H1 (cell line): ENCODE measurements around the gene ZNF750. TPM values are rescaled to one million over a fixed set of nuclear protein-coding genes. Genes with fewer than 3 reads are reported as not detected.

Experiments
- CTCF ChIA-PET: fragments of 300-600 bp; sonication (Branson Sonifier 250); formaldehyde crosslinking; loops from one replicate; lab custom pipeline; 2021; ENCODE audit not compliant: partially characterized antibody; lab: Charles Lee
- POLR2A ChIA-PET: fragments of 300-600 bp; sonication (Branson Sonifier 250); formaldehyde crosslinking; loops from one replicate; lab custom pipeline; 2021; ENCODE audit warnings: inconsistent platforms; ENCODE audit not compliant: partially characterized antibody; lab: Charles Lee
- DNase-seq, 2 experiments: peaks; one replicate each; pipeline versions ENCODE4 v3.0.0 to v3.0.0-alpha.2; 2010 to 2022; ENCODE audit warnings: low spot score in 2 of 2, low read depth in 1 of 2, mixed read lengths in 1 of 2
- FAIRE-seq: peaks from 2 replicates; lab custom pipeline; 2011; peaks lifted over from hg19 to GRCh38; lab: Jason Lieb, UNC
- H2AFZ ChIP-seq: 2 replicates; pipeline ENCODE4 v1.8.1; 2012; ENCODE audit warnings: low read length, inconsistent platforms
- H2AK5ac ChIP-seq: 2 replicates; pipeline ENCODE4 v1.6.1; 2013; ENCODE audit warnings: low read depth, low read length
- H2BK120ac ChIP-seq: replicated peaks from 2 replicates; pipeline ENCODE3; 2013; ENCODE audit warnings: low read depth, low read length, inconsistent platforms
- H2BK12ac ChIP-seq: 2 replicates; pipeline ENCODE4 v1.6.1; 2013; ENCODE audit warnings: low read depth, low read length
- H2BK15ac ChIP-seq: 2 replicates; pipeline ENCODE4 v1.6.1; 2013; ENCODE audit warnings: low read length
- H2BK20ac ChIP-seq: 2 replicates; pipeline ENCODE4 v1.6.1; 2013; ENCODE audit warnings: low read length
- H2BK5ac ChIP-seq: 2 replicates; pipeline ENCODE4 v1.6.1; 2013; ENCODE audit warnings: low read depth, low read length
- H3K14ac ChIP-seq: 2 replicates; pipeline ENCODE4 v1.6.1; 2013; ENCODE audit warnings: inconsistent platforms; ENCODE audit not compliant: insufficient read length
- H3K18ac ChIP-seq: 2 replicates; pipeline ENCODE4 v1.6.1; 2013; ENCODE audit warnings: low read length; ENCODE audit errors: extremely low read depth
- H3K23ac ChIP-seq: 2 replicates; pipeline ENCODE4 v1.6.1; 2013; ENCODE audit warnings: inconsistent platforms; ENCODE audit not compliant: insufficient read length
- H3K23me2 ChIP-seq: 2 replicates; pipeline ENCODE4 v1.6.1; 2013; ENCODE audit warnings: low read depth, low read length
- H3K27ac ChIP-seq: 2 replicates; pipeline ENCODE4 v1.6.1; 2011; ENCODE audit warnings: low read depth, low read length, inconsistent platforms
- H3K27me3 ChIP-seq, 4 experiments: replicated peaks in 1 of 4; 1 replicate in 1 of 4; 2 replicates in 3 of 4; pipeline versions ENCODE4 v1.6.1 to v1.8.1; 2011 to 2013; ENCODE audit warnings: low read length in 3 of 4, mild to moderate bottlenecking in 3 of 4, inconsistent platforms in 2 of 4, mixed read lengths in 2 of 4, moderate library complexity in 1 of 4; ENCODE audit not compliant: control insufficient read depth in 3 of 4, insufficient read depth in 3 of 4; ENCODE audit errors: extremely low read depth in 1 of 4
- H3K36me3 ChIP-seq, 4 experiments: 2 replicates each; pipeline versions ENCODE4 v1.6.1 to v1.8.1; 2011 to 2013; ENCODE audit warnings: mild to moderate bottlenecking in 4 of 4, low read length in 3 of 4, moderate library complexity in 2 of 4, control low read depth in 1 of 4, inconsistent platforms in 1 of 4; ENCODE audit not compliant: insufficient read depth in 4 of 4, control insufficient read depth in 2 of 4
- H3K4ac ChIP-seq: replicated peaks from 2 replicates; pipeline ENCODE3; 2013; ENCODE audit warnings: low read length, low read depth, mixed read lengths, inconsistent platforms; ENCODE audit not compliant: insufficient read length
- H3K4me1 ChIP-seq, 4 experiments: replicated peaks in 1 of 4; 1 replicate in 1 of 4; 2 replicates in 3 of 4; pipeline versions ENCODE4 v1.6.1 to v1.8.1; 2011 to 2013; ENCODE audit warnings: low read length in 3 of 4, inconsistent platforms in 2 of 4, mixed read lengths in 1 of 4; ENCODE audit not compliant: insufficient read depth in 4 of 4, control insufficient read depth in 3 of 4
- H3K4me2 ChIP-seq, 2 experiments: 2 replicates each; pipeline versions ENCODE4 v1.6.1 to v1.8.1; 2011 to 2013; ENCODE audit warnings: low read depth in 2 of 2, low read length in 2 of 2, control low read depth in 1 of 2, inconsistent platforms in 1 of 2, mild to moderate bottlenecking in 1 of 2; ENCODE audit not compliant: insufficient read depth in 1 of 2
- H3K4me3 ChIP-seq, 4 experiments: fragments of 200-600, 300-600 bp in 1 of 4; sonication (generic), shearing (Covaris generic), sonication (Bioruptor Twin) in 1 of 4; 2 replicates each; pipeline versions ENCODE4 v1.5.1 to v1.8.1; 2011 to 2016; ENCODE audit warnings: low read length in 4 of 4, low read depth in 3 of 4, control low read depth in 2 of 4, inconsistent platforms in 2 of 4, mild to moderate bottlenecking in 2 of 4, mixed read lengths in 1 of 4, moderate library complexity in 1 of 4; ENCODE audit not compliant: insufficient read depth in 2 of 4; ENCODE audit errors: extremely low read depth in 1 of 4
- H3K56ac ChIP-seq: replicated peaks from 2 replicates; pipeline ENCODE3; 2013; ENCODE audit warnings: low read depth, mild to moderate bottlenecking, mixed read lengths, low read length, inconsistent platforms; ENCODE audit not compliant: insufficient read length
- H3K79me1 ChIP-seq: 2 replicates; pipeline ENCODE4 v1.6.1; 2013; ENCODE audit warnings: low read depth, low read length, control low read depth
- H3K79me2 ChIP-seq, 2 experiments: 2 replicates each; pipeline versions ENCODE4 v1.6.1 to v1.8.1; 2012 to 2013; ENCODE audit warnings: low read length in 2 of 2, mild to moderate bottlenecking in 2 of 2, inconsistent platforms in 1 of 2; ENCODE audit not compliant: insufficient read depth in 2 of 2, control insufficient read depth in 1 of 2
- H3K9ac ChIP-seq, 4 experiments: replicated peaks in 1 of 4; 1 replicate in 1 of 4; 2 replicates in 3 of 4; pipeline versions ENCODE4 v1.6.1 to v1.8.1; 2011 to 2013; ENCODE audit warnings: low read depth in 3 of 4, low read length in 3 of 4, control low read depth in 2 of 4, mild to moderate bottlenecking in 2 of 4, moderate library complexity in 2 of 4, inconsistent platforms in 1 of 4; ENCODE audit errors: extremely low read depth in 1 of 4
- H3K9me3 ChIP-seq, 2 experiments: 2 replicates each; pipeline versions ENCODE4 v1.6.1 to v1.8.1; 2012 to 2013; ENCODE audit warnings: mild to moderate bottlenecking in 2 of 2, moderate library complexity in 2 of 2, control low read depth in 1 of 2, inconsistent platforms in 1 of 2, low read depth in 1 of 2, low read length in 1 of 2, mixed read lengths in 1 of 2; ENCODE audit not compliant: insufficient read depth in 2 of 2
- H4K20me1 ChIP-seq, 2 experiments: replicated peaks in 1 of 2; 2 replicates each; pipeline versions ENCODE3 to v1.8.1; 2011 to 2013; ENCODE audit warnings: inconsistent platforms in 2 of 2, low read length in 2 of 2, mild to moderate bottlenecking in 1 of 2; ENCODE audit not compliant: insufficient read depth in 2 of 2, control insufficient read depth in 1 of 2
- H4K5ac ChIP-seq: 2 replicates; pipeline ENCODE4 v1.6.1; 2013; ENCODE audit warnings: low read length, low read depth, mixed read lengths, inconsistent platforms; ENCODE audit not compliant: insufficient read length
- H4K8ac ChIP-seq: 2 replicates; pipeline ENCODE4 v1.8.0; 2013; ENCODE audit warnings: mild to moderate bottlenecking, moderate library complexity, low read length, inconsistent platforms; ENCODE audit not compliant: insufficient read depth; ENCODE audit errors: extremely low read depth
- H4K91ac ChIP-seq: replicated peaks from 2 replicates; pipeline ENCODE3; 2013; ENCODE audit warnings: low read length, mixed read lengths, inconsistent platforms; ENCODE audit not compliant: insufficient read length
- KDM5A ChIP-seq: fragments of 200-600 bp; IDR thresholded peaks from 2 replicates; pipeline ENCODE4 v1.7.1; 2012; ENCODE audit warnings: mild to moderate bottlenecking, low read length, inconsistent platforms, mixed read lengths
- RNF2 ChIP-seq: fragments of 200-900, 300-1000 bp; sonication (generic); IDR thresholded peaks from 2 replicates; pipeline ENCODE4 v1.7.1; 2016; ENCODE audit warnings: borderline replicate concordance, low read depth, mild to moderate bottlenecking, antibody characterized with exemption, low read length; ENCODE audit not compliant: poor library complexity, severe bottlenecking; ENCODE audit errors: missing control alignments
- TEAD4 ChIP-seq: IDR thresholded peaks from 2 replicates; pipeline ENCODE4 v1.6.1; 2012; ENCODE audit warnings: low read depth, low read length, inconsistent platforms, mixed read lengths
- WGBS, 2 experiments: shearing (Covaris generic) in 1 of 2; methylation state at CpG; one replicate each; pipeline versions ENCODE4 v1.1.6 to v1.1.7; 2013 to 2015; ENCODE audit warnings: low lambda C conversion rate in 2 of 2, mixed read lengths in 2 of 2, inconsistent platforms in 1 of 2, low coverage in 1 of 2, missing lambda C conversion rate in 1 of 2; ENCODE audit not compliant: insufficient replicate concordance in 2 of 2, insufficient coverage in 1 of 2, insufficient read length in 1 of 2; ENCODE audit errors: extremely low coverage in 1 of 2, missing lambda C conversion rate in 1 of 2; 5-methylcytosine and 5-hydroxymethylcytosine counted together
- polyA plus RNA-seq, 7 experiments: library from polyadenylated mRNA; depleted of rRNA in 3 of 7; stranded (reverse) in 5 of 7; unstranded in 2 of 7; fragments of >200 nt in 5 of 7; fragments of 200-250 nt in 2 of 7; gene quantifications; 1 replicate in 5 of 7; 2 replicates in 1 of 7; 4 replicates in 1 of 7; pipeline versions ENCODE4 v1.2.1 to v1.2.3, GENCODE V29; 2011 to 2013; ENCODE audit warnings: missing spikeins in 2 of 7, mixed read lengths in 2 of 7
- total RNA-seq: library from RNA; stranded (reverse); fragmentation: NEBNext Ultra II Directional; extraction: Animal tissue kit (Norgen Biotek cat#: 25700); gene quantifications from 2 replicates; pipeline ENCODE4 v1.2.1, GENCODE V29; 2021

Gene ZNF750
- total and polyA plus RNA-seq, 2 of the 8 experiments (the other 6 are each of a cell fraction or from before 2014, with no cell fraction given), result not detected

GRCh38 chr17:82832881-82833475 lies 6.8 kb downstream of the ZNF750 start:
- Histone ChIP-seq H2BK15ac (no peak overlapping the region), H4K20me1 (peaks cover 7 to 11% of the 10 kb centered on the region in 2 experiments), H3K56ac (no peak overlapping the region), H2BK12ac (no peak overlapping the region), H3K9me3 (no peaks in the 10 kb centered on the region), H3K23me2 (no peaks in the 10 kb centered on the region), H2BK120ac (no peak overlapping the region), H3K4me3 (no peak overlapping the region), H3K79me2 (peaks cover 0 to 4% of the 10 kb centered on the region in 2 experiments; a peak in 1 of 4 replicates), H3K27ac (no peak overlapping the region), H3K4me2 (no peak overlapping the region), H3K14ac (no peak overlapping the region), H3K9ac (no peak overlapping the region), H2BK5ac (no peak overlapping the region; the same call in 1 of the 2 replicates), H3K27me3 (no peaks in the 10 kb centered on the region), H3K79me1 (peaks cover under 1% of the 10 kb centered on the region), H2BK20ac (no peak overlapping the region), H4K5ac (no peak overlapping the region), H3K4ac (no peak overlapping the region), H2AK5ac (no peak overlapping the region), H3K36me3 (peaks cover 0 to 15% (median 8%) of the 10 kb centered on the region in 4 experiments; a peak in 5 of 8 replicates), H3K4me1 (peaks cover 0 to 8% (median 2%) of the 10 kb centered on the region in 4 experiments; a peak in 4 of 7 replicates), H4K91ac (no peak overlapping the region), H2AFZ (no peak overlapping the region), H4K8ac (no peak overlapping the region; the same call in 1 of the 2 replicates), H3K23ac (no peak overlapping the region), H3K18ac (no peak overlapping the region)
- FAIRE-seq (no peak), DNase-seq (no peak)
- WGBS, 2 experiments, result 93% methylated on average over 20 of the region's 20 CpGs; no CpG with 5 or more reads in 1 of the 2 experiments
- ChIA-PET POLR2A (no interaction called here), CTCF (interaction anchor here (0.9 to 3.6 kb wide), 4 partner anchors 10 to 347 kb away, joined by 3 to 12 read pairs (median 4); no protein-coding TSS in a partner anchor)
- TF ChIP-seq KDM5A (no peak), TEAD4 (no peak), RNF2 (no peak)
- TF ChIP-seq, all 59 proteins: peak for 0
